Mucosa of descending colon (tissue), 3 donors: ENCODE data around the gene MLLT3. TPM values are rescaled to one million over a fixed set of nuclear protein-coding genes. Genes with fewer than 3 reads are reported as not detected.
"Not testable (repeated sequence)": the region's sequence is repeated elsewhere in the genome, so short reads cannot be mapped to it uniquely, and the experiment has no call there.

ENCODE experiments used
- ATAC-seq: fragments of 200-7000 bp; cut with Tn5 transposase; one replicate; pipeline ENCODE4 v1.9.1; 2020; ENCODE audit warnings: mild to moderate bottlenecking, moderate library complexity
- DNase-seq, 3 donors: peaks; one replicate each; pipeline ENCODE4 v3.0.0-alpha.2; 2020
- H3K36me3 ChIP-seq: fragments of 200-600 bp; one replicate; pipeline ENCODE4 v1.8.0; 2021; ENCODE audit warnings: low read depth, mild to moderate bottlenecking
- H3K4me1 ChIP-seq: fragments of 200-600 bp; one replicate; pipeline ENCODE4 v1.8.0; 2021; ENCODE audit warnings: low read depth, mild to moderate bottlenecking
- H3K4me3 ChIP-seq: fragments of 200-600 bp; one replicate; pipeline ENCODE4 v1.8.0; 2021; ENCODE audit warnings: mild to moderate bottlenecking
- H3K9me3 ChIP-seq: fragments of 200-600 bp; one replicate; pipeline ENCODE4 v1.8.0; 2021; ENCODE audit warnings: mild to moderate bottlenecking
- CTCF ChIP-seq: fragments of 200-600 bp; IDR thresholded peaks from one replicate; pipeline ENCODE4 v1.8.0; 2022; ENCODE audit warnings: antibody characterized with exemption, mild to moderate bottlenecking
- intact Hi-C, 2 donors: fragments of 100-400 bp; cut with DNase I in 1 of 2; cut with micrococcal nuclease in 1 of 2; formaldehyde crosslinking; loops; one replicate each; pipeline versions ENCODE4 v1.11.0 to v1.11.1; 2022; cut with DNase I, micrococcal nuclease
- total RNA-seq, 3 donors: library from RNA; stranded (reverse); fragmentation: NEBNext Ultra II Directional in 2 of 3; extraction: Animal tissue kit (Norgen Biotek cat#: 25700) in 2 of 3; gene quantifications; one replicate each; pipeline versions ENCODE4 v1.2.1 to v1.2.4, GENCODE V29; 2021 to 2023
- donor health status: DM: no; HTN: no; CAD: no; lungs with moderate emphysema.
- donor health status: DM: no; HTN: no; CAD: no.
- donor health status: DM: no; HTN: yes; CAD: no.

MLLT3 gene
- total RNA-seq, 3 donors from 2014 or later: 35.1 to 53.7 (median 46.5) TPM

DNA sequence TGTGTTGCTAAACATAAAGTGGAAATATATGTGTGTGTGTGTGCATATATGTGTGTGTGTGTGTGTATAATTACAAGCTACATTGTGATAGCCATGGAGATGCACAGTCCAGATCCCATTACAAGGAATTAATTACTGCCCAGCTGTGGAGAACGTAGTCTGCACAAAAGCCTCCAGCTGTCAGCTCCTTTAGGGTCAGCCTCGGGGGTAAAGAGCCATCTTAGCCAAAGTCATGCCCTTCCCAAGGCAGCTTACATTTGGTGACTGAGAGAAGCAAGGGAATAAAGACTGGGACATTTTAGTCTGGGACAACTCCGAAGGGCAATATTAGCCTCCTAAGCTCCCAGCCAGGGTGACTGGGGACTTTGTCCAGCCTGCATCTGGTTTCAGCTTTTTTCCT is 39.9 kb upstream of the MLLT3 start:
- no peak for TF ChIP-seq CTCF
- ATAC-seq (no peak), DNase-seq (no peak)
- Histone ChIP-seq H3K9me3 (no peaks in the 10 kb centered on the region), H3K36me3 (no peaks in the 10 kb centered on the region), H3K4me1 (no peaks in the 10 kb centered on the region), H3K4me3 (no peak overlapping the region)
- intact Hi-C loops: no loop called here

DNA sequence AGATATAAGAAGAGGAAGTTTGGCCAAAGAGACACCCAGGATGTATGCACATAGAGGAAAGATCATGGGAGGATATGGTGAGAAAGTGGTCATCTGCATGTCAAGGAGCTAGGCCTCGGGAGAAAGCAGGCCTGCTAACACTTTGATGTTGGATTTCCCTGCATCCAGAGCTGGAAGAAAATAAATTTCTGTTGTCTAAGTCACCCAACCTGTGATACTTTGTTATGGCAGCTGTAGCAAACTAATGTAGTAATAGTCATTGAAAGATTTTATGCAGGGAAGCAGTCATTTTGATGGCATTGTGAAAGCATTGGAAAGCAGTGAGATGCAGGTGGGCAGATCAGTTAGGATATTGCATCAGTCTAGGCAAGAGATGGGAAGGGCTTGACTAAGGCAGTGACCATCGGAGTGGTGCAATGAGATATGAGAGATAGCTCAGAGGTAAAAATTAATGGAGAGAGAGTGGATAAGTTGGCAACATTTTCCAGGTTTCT is 37.2 kb upstream of the MLLT3 start:
- H3K4me3 ChIP-seq: no peak overlapping the region
- no peak for ATAC-seq
- no peaks in the 10 kb centered on the region for H3K36me3 ChIP-seq

DNA sequence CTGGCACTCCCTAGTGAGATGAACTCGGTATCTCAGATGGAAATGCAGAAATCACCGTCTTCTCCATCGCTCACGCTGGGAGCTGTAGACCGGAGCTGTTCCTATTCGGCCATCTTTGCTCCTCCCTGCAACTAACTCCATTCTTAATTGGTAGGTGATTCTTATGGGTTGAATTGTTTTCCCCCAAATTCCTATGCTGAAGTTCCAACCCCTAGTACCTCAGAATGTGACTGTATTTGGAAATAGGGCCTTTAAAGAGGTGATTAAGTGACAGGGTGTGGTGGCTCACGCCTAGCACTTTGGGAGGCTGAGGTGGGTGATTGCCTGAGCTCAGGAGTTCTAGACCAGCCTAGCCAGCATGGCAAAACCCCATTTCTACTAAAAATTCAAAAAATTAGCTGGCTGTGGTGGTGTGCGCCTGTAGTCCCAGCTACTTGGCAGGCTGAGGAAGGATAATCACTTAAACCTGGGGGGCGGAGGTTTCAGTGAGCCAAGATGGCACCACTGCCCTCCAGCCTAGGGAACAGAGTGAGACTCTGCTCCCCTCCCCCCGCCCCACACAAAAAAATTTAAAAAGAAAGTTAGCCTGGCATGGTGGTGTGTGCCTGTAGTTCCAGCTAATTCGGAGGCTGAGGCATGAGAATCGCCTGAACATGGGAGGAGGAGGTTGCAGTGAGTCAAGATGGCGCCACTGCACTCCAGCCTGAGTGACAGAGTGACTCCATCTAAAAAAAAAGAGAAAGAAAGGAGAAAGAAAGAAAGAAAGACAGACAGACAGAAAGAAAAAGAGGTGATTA is 36.6 kb upstream of the MLLT3 start:
- Histone ChIP-seq H3K9me3 (no peaks in the 10 kb centered on the region), H3K36me3 (no peaks in the 10 kb centered on the region), H3K4me1 (no peaks in the 10 kb centered on the region), H3K4me3 (no peak overlapping the region)
- intact Hi-C loops: no loop called here
- DNase-seq (peak in 1 of 3 donors; percentile 29), ATAC-seq (peak; percentile 50)
- no peak for TF ChIP-seq CTCF

More for the DNA sequence above, 37.2 kb upstream of the MLLT3 start:
- DNase-seq: no peak
- TF ChIP-seq CTCF: no peak
- H3K4me1 ChIP-seq: no peaks in the 10 kb centered on the region
- intact Hi-C loops: no loop called here
- H3K9me3 ChIP-seq: no peaks in the 10 kb centered on the region

DNA sequence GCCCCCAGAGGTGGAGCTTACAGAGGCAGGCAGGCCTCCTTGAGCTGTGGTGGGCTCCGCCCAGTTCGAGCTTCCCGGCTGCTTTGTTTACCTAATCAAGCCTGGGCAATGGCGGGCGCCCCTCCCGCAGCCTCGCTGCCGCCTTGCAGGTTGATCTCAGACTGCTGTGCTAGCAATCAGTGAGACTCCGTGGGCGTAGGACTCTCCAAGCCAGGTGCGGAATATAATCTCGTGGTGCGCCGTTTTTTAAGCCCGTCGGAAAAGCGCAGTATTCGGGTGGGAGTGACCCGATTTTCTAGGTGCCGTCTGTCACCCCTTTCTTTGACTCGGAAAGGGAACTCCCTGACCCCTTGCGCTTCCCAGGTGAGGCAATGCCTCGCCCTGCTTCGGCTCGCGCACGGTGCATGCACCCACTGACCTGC is 36.0 kb upstream of the MLLT3 start:
- H3K9me3 ChIP-seq, H3K36me3 ChIP-seq, intact Hi-C loops, ATAC-seq, H3K4me1 ChIP-seq: not testable (repeated sequence)
- peak overlapping the region; percentile 14 for H3K4me3 ChIP-seq
- DNase-seq: peak; percentile 60 to 74 (median 67)

- no peaks in the 10 kb centered on the region for H3K36me3 ChIP-seq
- DNase-seq (no peak), ATAC-seq (no peak)
- no peaks in the 10 kb centered on the region for H3K9me3 ChIP-seq
- no peaks in the 10 kb centered on the region for H3K4me1 ChIP-seq
- TF ChIP-seq CTCF: no peak
- no peak overlapping the region for H3K4me3 ChIP-seq
- intact Hi-C loops: no loop called here
These were observed 29.6 kb upstream of the MLLT3 start for GRCh38 chr9:20651939-20652338.

- no peaks in the 10 kb centered on the region for H3K4me1 ChIP-seq
- no peak overlapping the region for H3K4me3 ChIP-seq
- ATAC-seq: peak; percentile 76
- TF ChIP-seq CTCF: no peak
- H3K36me3 ChIP-seq: no peaks in the 10 kb centered on the region
- intact Hi-C loops: no loop called here
- no peaks in the 10 kb centered on the region for H3K9me3 ChIP-seq
- DNase-seq: no peak
These were observed 28.5 kb upstream of the MLLT3 start for GRCh38 chr9:20650750-20651299.
